GM23338 (cell line): ENCODE results near the gene DAPK1. TPM values are rescaled to one million over a fixed set of nuclear protein-coding genes. Genes with fewer than 3 reads are reported as not detected.

Experiments used
- ATAC-seq: fragments of 200-7000 bp; cut with Tn5 transposase; 3 replicates; pipeline ENCODE4 v1.9.1; 2020
- DNase-seq: peaks from one replicate; pipeline ENCODE4 v3.0.0-alpha.2; 2015; ENCODE audit warnings: low spot score
- H2AFZ ChIP-seq: fragments of 200-600 bp; sonication (generic); 2 replicates; pipeline ENCODE4 v1.8.0; 2016; ENCODE audit warnings: antibody characterized with exemption, mild to moderate bottlenecking, moderate library complexity
- H3F3A ChIP-seq: fragments of 200-600 bp; sonication (generic); replicated peaks from 2 replicates; pipeline ENCODE4 v1.8.0; 2017; ENCODE audit warnings: antibody characterized with exemption, mixed run types, low read depth
- H3K27ac ChIP-seq: fragments of 200-600 bp; sonication (generic); 2 replicates; pipeline ENCODE4 v1.6.1; 2016; ENCODE audit warnings: low read depth
- H3K27me3 ChIP-seq: fragments of 200-600 bp; sonication (generic); 2 replicates; pipeline ENCODE4 v1.8.0; 2016; ENCODE audit warnings: mild to moderate bottlenecking, mixed run types, moderate library complexity; ENCODE audit not compliant: insufficient read depth
- H3K36me3 ChIP-seq: fragments of 200-600 bp; sonication (generic); 2 replicates; pipeline ENCODE4 v1.8.0; 2016; ENCODE audit warnings: mild to moderate bottlenecking; ENCODE audit not compliant: insufficient read depth
- H3K4me1 ChIP-seq: fragments of 200-600 bp; sonication (generic); 2 replicates; pipeline ENCODE4 v1.8.0; 2016; ENCODE audit warnings: mild to moderate bottlenecking, moderate library complexity; ENCODE audit not compliant: insufficient read depth
- H3K4me2 ChIP-seq: fragments of 200-600 bp; sonication (generic); 2 replicates; pipeline ENCODE4 v1.7.1; 2017; ENCODE audit warnings: mixed run types
- H3K4me3 ChIP-seq: fragments of 200-600 bp; sonication (generic); 2 replicates; pipeline ENCODE4 v1.6.1; 2016; ENCODE audit warnings: mixed run types
- H3K79me2 ChIP-seq: fragments of 200-600 bp; sonication (generic); replicated peaks from 2 replicates; pipeline ENCODE4 v1.8.0; 2017; ENCODE audit warnings: mild to moderate bottlenecking; ENCODE audit not compliant: insufficient read depth
- H3K9me2 ChIP-seq: fragments of 200-600 bp; sonication (generic); 2 replicates; pipeline ENCODE4 v1.8.0; 2017; ENCODE audit not compliant: insufficient read depth
- H4K20me1 ChIP-seq: fragments of 200-600 bp; sonication (generic); replicated peaks from 2 replicates; pipeline ENCODE4 v1.8.0; 2017; ENCODE audit warnings: mild to moderate bottlenecking; ENCODE audit not compliant: insufficient read depth
- H3K27ac Mint-ChIP-seq: 2 replicates; pipeline ENCODE4 v1.8.0; 2020; ENCODE audit warnings: inconsistent platforms, mild to moderate bottlenecking, moderate library complexity, mixed read lengths
- H3K27me3 Mint-ChIP-seq: 3 replicates; pipeline ENCODE4 v1.8.0; 2022; ENCODE audit warnings: low read depth, mild to moderate bottlenecking, moderate library complexity, mixed read lengths, inconsistent platforms; ENCODE audit not compliant: insufficient read depth, poor library complexity
- H3K36me3 Mint-ChIP-seq: 3 replicates; pipeline ENCODE4 v1.8.0; 2021; ENCODE audit warnings: low read depth, mild to moderate bottlenecking, inconsistent platforms, moderate library complexity, mixed read lengths
- H3K4me1 Mint-ChIP-seq: 3 replicates; pipeline ENCODE4 v1.8.0; 2020; ENCODE audit warnings: mild to moderate bottlenecking, inconsistent platforms, mixed read lengths
- H3K4me3 Mint-ChIP-seq: 3 replicates; pipeline ENCODE4 v1.8.0; 2021; ENCODE audit warnings: moderate library complexity, mild to moderate bottlenecking, inconsistent platforms, mixed read lengths
- H3K9me3 Mint-ChIP-seq: 3 replicates; pipeline ENCODE4 v1.8.0; 2020; ENCODE audit warnings: moderate library complexity, mild to moderate bottlenecking, inconsistent platforms, mixed read lengths
- CREB1 ChIP-seq: fragments of 250-450 bp; sonication (Bioruptor Pico); IDR thresholded peaks from 2 replicates; pipeline ENCODE4 v1.5.0; 2020; ENCODE audit warnings: low read depth, mild to moderate bottlenecking, moderate library complexity
- EZH2 ChIP-seq: fragments of 200-600 bp; sonication (generic); IDR thresholded peaks from one replicate; pipeline ENCODE4 v1.8.0; 2017; ENCODE audit warnings: antibody characterized with exemption, mild to moderate bottlenecking, low read depth; ENCODE audit not compliant: unreplicated experiment
- EZH2phosphoT487 ChIP-seq: fragments of 200-600 bp; sonication (generic); IDR thresholded peaks from one replicate; pipeline ENCODE4 v1.8.1; 2018; ENCODE audit warnings: antibody characterized with exemption; ENCODE audit not compliant: unreplicated experiment
- JUNB ChIP-seq: IDR thresholded peaks from one replicate; pipeline ENCODE4 v1.6.1; 2016; ENCODE audit warnings: antibody characterized with exemption; ENCODE audit not compliant: unreplicated experiment
- NANOG ChIP-seq: IDR thresholded peaks from 2 replicates; pipeline ENCODE4 v1.6.1; 2016; ENCODE audit warnings: antibody characterized with exemption, borderline replicate concordance
- POLR2AphosphoS5 ChIP-seq: IDR thresholded peaks from 2 replicates; pipeline ENCODE4 v1.6.1; 2016; ENCODE audit warnings: antibody characterized with exemption, low read depth
- STAT1 ChIP-seq: IDR thresholded peaks from one replicate; pipeline ENCODE4 v1.6.1; 2016; ENCODE audit warnings: antibody characterized with exemption; ENCODE audit not compliant: unreplicated experiment
- ZNF114 ChIP-seq: fragments of 250-450 bp; sonication (Bioruptor Pico); IDR thresholded peaks from 2 replicates; pipeline ENCODE4 v1.5.0; 2020; ENCODE audit warnings: mild to moderate bottlenecking, moderate library complexity
- ZNF331 ChIP-seq: fragments of 250-450 bp; sonication (Bioruptor Pico); IDR thresholded peaks from 2 replicates; pipeline ENCODE4 v1.5.0; 2020; ENCODE audit warnings: low read depth, mild to moderate bottlenecking, moderate library complexity
- polyA plus RNA-seq: library from polyadenylated mRNA; unstranded; fragments of >200 nt; fragmentation: Nextera tagmentation; extraction: Ambion mirVana; gene quantifications from 2 replicates; pipeline ENCODE4 v1.2.1, GENCODE V29; 2016
- total RNA-seq: library from RNA; depleted of rRNA; stranded (reverse); fragments of >200 nt; shearing (Covaris generic); gene quantifications from 2 replicates; pipeline ENCODE4 v1.2.3, GENCODE V29; 2014
- TF ChIP-seq, protein P1 (sequence below): IDR thresholded peaks from one replicate; pipeline ENCODE4 v1.6.1; 2018; ENCODE audit warnings: antibody characterized with exemption; ENCODE audit not compliant: unreplicated experiment
- TF ChIP-seq, protein P2 (sequence below): fragments of 250-450 bp; sonication (Bioruptor Pico); IDR thresholded peaks from 2 replicates; pipeline ENCODE4 v1.5.0; 2020; ENCODE audit warnings: mild to moderate bottlenecking, moderate library complexity
- TF ChIP-seq, protein P3 (sequence below): IDR thresholded peaks from 2 replicates; pipeline ENCODE4 v1.6.1; 2016; ENCODE audit warnings: antibody characterized with exemption

The DAPK1 gene
- total and polyA plus RNA-seq, 2 experiments from 2014 or later: 37.0 to 134 TPM

DNA sequence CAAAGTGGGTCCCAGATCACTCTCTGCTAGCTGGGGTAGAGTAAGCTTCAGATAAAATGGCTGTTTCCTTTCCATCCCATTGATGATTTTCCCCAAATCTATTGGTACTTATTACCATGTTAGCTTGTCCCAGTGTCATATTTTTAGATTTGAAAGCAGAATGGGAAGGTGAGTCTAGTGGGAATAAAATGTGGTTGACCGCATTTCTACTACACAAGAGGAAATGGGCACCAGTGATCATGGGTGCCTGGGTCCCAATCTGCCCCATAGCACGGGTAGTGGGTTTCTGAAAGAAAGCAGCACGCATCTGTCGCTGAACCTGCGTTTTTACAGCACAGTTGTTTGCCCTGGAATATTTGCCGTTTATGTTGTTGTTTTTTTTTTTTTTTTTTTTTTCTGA lies 20.1 kb downstream of the DAPK1 start:
- Histone ChIP-seq H3K36me3 (peaks cover 3% of the 10 kb centered on the region; the same call in 1 of the 2 replicates), H2AFZ (no peak overlapping the region), H3K9me2 (no peaks in the 10 kb centered on the region), H3K4me2 (no peak overlapping the region), H4K20me1 (peaks cover 42% of the 10 kb centered on the region), H3K4me3 (no peak overlapping the region), H3K4me1 (peaks cover 50% of the 10 kb centered on the region), H3K27me3 (no peaks in the 10 kb centered on the region), H3K79me2 (peaks cover 99% of the 10 kb centered on the region), H3K27ac (no peak overlapping the region; the same call in 1 of the 2 replicates), H3F3A (peaks cover 6% of the 10 kb centered on the region; the same call in 1 of the 2 replicates)
- ATAC-seq (no peak), DNase-seq (no peak)
- Mint-ChIP-seq H3K27ac (no peak overlapping the region), H3K27me3 (peaks cover 16% of the 10 kb centered on the region), H3K4me1 (peaks cover 71% of the 10 kb centered on the region), H3K4me3 (no peak overlapping the region), H3K36me3 (peaks cover 63% of the 10 kb centered on the region), H3K9me3 (no peaks in the 10 kb centered on the region)
- TF ChIP-seq ZNF114 (CRISPR knock-in tag) (no peak), CREB1 (no peak), POLR2AphosphoS5 (no peak), JUNB (no peak), STAT1 (no peak), EZH2 (no peak), EZH2phosphoT487 (no peak), ZNF331 (CRISPR knock-in tag) (no peak), NANOG (no peak)
- TF ChIP-seq, protein P1, sequence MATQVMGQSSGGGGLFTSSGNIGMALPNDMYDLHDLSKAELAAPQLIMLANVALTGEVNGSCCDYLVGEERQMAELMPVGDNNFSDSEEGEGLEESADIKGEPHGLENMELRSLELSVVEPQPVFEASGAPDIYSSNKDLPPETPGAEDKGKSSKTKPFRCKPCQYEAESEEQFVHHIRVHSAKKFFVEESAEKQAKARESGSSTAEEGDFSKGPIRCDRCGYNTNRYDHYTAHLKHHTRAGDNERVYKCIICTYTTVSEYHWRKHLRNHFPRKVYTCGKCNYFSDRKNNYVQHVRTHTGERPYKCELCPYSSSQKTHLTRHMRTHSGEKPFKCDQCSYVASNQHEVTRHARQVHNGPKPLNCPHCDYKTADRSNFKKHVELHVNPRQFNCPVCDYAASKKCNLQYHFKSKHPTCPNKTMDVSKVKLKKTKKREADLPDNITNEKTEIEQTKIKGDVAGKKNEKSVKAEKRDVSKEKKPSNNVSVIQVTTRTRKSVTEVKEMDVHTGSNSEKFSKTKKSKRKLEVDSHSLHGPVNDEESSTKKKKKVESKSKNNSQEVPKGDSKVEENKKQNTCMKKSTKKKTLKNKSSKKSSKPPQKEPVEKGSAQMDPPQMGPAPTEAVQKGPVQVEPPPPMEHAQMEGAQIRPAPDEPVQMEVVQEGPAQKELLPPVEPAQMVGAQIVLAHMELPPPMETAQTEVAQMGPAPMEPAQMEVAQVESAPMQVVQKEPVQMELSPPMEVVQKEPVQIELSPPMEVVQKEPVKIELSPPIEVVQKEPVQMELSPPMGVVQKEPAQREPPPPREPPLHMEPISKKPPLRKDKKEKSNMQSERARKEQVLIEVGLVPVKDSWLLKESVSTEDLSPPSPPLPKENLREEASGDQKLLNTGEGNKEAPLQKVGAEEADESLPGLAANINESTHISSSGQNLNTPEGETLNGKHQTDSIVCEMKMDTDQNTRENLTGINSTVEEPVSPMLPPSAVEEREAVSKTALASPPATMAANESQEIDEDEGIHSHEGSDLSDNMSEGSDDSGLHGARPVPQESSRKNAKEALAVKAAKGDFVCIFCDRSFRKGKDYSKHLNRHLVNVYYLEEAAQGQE: no peak
- TF ChIP-seq, protein P2, sequence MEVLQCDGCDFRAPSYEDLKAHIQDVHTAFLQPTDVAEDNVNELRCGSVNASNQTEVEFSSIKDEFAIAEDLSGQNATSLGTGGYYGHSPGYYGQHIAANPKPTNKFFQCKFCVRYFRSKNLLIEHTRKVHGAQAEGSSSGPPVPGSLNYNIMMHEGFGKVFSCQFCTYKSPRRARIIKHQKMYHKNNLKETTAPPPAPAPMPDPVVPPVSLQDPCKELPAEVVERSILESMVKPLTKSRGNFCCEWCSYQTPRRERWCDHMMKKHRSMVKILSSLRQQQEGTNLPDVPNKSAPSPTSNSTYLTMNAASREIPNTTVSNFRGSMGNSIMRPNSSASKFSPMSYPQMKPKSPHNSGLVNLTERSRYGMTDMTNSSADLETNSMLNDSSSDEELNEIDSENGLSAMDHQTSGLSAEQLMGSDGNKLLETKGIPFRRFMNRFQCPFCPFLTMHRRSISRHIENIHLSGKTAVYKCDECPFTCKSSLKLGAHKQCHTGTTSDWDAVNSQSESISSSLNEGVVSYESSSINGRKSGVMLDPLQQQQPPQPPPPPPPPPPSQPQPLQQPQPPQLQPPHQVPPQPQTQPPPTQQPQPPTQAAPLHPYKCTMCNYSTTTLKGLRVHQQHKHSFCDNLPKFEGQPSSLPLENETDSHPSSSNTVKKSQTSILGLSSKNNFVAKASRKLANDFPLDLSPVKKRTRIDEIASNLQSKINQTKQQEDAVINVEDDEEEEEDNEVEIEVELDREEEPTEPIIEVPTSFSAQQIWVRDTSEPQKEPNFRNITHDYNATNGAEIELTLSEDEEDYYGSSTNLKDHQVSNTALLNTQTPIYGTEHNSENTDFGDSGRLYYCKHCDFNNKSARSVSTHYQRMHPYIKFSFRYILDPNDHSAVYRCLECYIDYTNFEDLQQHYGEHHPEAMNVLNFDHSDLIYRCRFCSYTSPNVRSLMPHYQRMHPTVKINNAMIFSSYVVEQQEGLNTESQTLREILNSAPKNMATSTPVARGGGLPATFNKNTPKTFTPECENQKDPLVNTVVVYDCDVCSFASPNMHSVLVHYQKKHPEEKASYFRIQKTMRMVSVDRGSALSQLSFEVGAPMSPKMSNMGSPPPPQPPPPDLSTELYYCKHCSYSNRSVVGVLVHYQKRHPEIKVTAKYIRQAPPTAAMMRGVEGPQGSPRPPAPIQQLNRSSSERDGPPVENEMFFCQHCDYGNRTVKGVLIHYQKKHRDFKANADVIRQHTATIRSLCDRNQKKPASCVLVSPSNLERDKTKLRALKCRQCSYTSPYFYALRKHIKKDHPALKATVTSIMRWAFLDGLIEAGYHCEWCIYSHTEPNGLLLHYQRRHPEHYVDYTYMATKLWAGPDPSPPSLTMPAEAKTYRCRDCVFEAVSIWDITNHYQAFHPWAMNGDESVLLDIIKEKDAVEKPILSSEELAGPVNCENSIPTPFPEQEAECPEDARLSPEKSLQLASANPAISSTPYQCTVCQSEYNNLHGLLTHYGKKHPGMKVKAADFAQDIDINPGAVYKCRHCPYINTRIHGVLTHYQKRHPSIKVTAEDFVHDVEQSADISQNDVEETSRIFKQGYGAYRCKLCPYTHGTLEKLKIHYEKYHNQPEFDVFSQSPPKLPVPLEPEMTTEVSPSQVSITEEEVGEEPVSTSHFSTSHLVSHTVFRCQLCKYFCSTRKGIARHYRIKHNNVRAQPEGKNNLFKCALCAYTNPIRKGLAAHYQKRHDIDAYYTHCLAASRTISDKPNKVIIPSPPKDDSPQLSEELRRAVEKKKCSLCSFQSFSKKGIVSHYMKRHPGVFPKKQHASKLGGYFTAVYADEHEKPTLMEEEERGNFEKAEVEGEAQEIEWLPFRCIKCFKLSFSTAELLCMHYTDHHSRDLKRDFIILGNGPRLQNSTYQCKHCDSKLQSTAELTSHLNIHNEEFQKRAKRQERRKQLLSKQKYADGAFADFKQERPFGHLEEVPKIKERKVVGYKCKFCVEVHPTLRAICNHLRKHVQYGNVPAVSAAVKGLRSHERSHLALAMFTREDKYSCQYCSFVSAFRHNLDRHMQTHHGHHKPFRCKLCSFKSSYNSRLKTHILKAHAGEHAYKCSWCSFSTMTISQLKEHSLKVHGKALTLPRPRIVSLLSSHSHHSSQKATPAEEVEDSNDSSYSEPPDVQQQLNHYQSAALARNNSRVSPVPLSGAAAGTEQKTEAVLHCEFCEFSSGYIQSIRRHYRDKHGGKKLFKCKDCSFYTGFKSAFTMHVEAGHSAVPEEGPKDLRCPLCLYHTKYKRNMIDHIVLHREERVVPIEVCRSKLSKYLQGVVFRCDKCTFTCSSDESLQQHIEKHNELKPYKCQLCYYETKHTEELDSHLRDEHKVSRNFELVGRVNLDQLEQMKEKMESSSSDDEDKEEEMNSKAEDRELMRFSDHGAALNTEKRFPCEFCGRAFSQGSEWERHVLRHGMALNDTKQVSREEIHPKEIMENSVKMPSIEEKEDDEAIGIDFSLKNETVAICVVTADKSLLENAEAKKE: no peak
- TF ChIP-seq, protein P3, sequence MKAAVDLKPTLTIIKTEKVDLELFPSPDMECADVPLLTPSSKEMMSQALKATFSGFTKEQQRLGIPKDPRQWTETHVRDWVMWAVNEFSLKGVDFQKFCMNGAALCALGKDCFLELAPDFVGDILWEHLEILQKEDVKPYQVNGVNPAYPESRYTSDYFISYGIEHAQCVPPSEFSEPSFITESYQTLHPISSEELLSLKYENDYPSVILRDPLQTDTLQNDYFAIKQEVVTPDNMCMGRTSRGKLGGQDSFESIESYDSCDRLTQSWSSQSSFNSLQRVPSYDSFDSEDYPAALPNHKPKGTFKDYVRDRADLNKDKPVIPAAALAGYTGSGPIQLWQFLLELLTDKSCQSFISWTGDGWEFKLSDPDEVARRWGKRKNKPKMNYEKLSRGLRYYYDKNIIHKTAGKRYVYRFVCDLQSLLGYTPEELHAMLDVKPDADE: no peak
